ENCODE data around the gene EML1.

- no peak for TF ChIP-seq FOXK2 (IDR thresholded peaks at IDR 0.05)
- no peak for TF ChIP-seq L3MBTL2 (conservative IDR thresholded peaks at IDR 0.05)
- no peak for TF ChIP-seq FOXM1 (IDR thresholded peaks at IDR 0.05; ENCODE audit: borderline replicate concordance)
- no peak for TF ChIP-seq ARNT (IDR thresholded peaks at IDR 0.05)
- no peak for TF ChIP-seq NFRKB (IDR thresholded peaks at IDR 0.05)
- no peak for TF ChIP-seq BHLHE40 (IDR thresholded peaks at IDR 0.05; ENCODE audit: borderline replicate concordance)
Measured at GRCh38 chr14:99980299-99980698, 187.1 kb downstream of the EML1 start.

All from HEK293T (cell line).